ENCODE measurements around the gene SORCS3.

Gene SORCS3

GRCh38 chr10:104643303-104643663 is 2.2 kb downstream of the SORCS3 start:
- no peak for DNase-seq (ENCODE audit: low read depth in 3 of 3)

- no peak for DNase-seq (ENCODE audit: low read depth in 3 of 3)
Observed at GRCh38 chr10:104646146-104646545, 5.1 kb downstream of the SORCS3 start.

GRCh38 chr10:104648421-104648820 is 7.3 kb downstream of the SORCS3 start:
- DNase-seq (ENCODE audit: low read depth in 3 of 3), result no peak

GRCh38 chr10:104650072-104650471 is 9.0 kb downstream of the SORCS3 start:
- no peak for DNase-seq (ENCODE audit: low read depth in 3 of 3)

GRCh38 chr10:104650635-104651331 is 9.7 kb downstream of the SORCS3 start:
- no peak for DNase-seq (ENCODE audit: low read depth in 3 of 3)

GRCh38 chr10:104657036-104657435 is 15.9 kb downstream of the SORCS3 start:
- no peak for DNase-seq (ENCODE audit: low read depth in 3 of 3)

- no peak for DNase-seq (ENCODE audit: low read depth in 3 of 3)
Observed at GRCh38 chr10:104657457-104657856, 16.4 kb downstream of the SORCS3 start.

GRCh38 chr10:104658067-104658466 is 17.0 kb downstream of the SORCS3 start:
- no peak for DNase-seq (ENCODE audit: low read depth in 3 of 3)

- no peak for DNase-seq (ENCODE audit: low read depth in 3 of 3)
Observed at GRCh38 chr10:104659809-104660208, 18.7 kb downstream of the SORCS3 start.

GRCh38 chr10:104663076-104663475 is 22.0 kb downstream of the SORCS3 start:
- DNase-seq (ENCODE audit: low read depth in 3 of 3), result no peak

- no peak for DNase-seq (ENCODE audit: low read depth in 3 of 3)
Observed at GRCh38 chr10:104663563-104663962, 22.5 kb downstream of the SORCS3 start.

GRCh38 chr10:104664205-104664604 is 23.1 kb downstream of the SORCS3 start:
- no peak for DNase-seq (ENCODE audit: low read depth in 3 of 3)

- no peak for DNase-seq (ENCODE audit: low read depth in 3 of 3)
Observed at GRCh38 chr10:104665174-104665573, 24.1 kb downstream of the SORCS3 start.

- DNase-seq (ENCODE audit: low read depth in 3 of 3), result no peak
Observed at GRCh38 chr10:104666106-104666505, 25.0 kb downstream of the SORCS3 start.

GRCh38 chr10:104676874-104677273 is 35.8 kb downstream of the SORCS3 start:
- DNase-seq (ENCODE audit: low read depth in 3 of 3), result no peak

- no peak for DNase-seq (ENCODE audit: low read depth in 3 of 3)
Observed at GRCh38 chr10:104678658-104679057, 37.6 kb downstream of the SORCS3 start.

GRCh38 chr10:104680467-104681401 is 39.6 kb downstream of the SORCS3 start:
- DNase-seq (ENCODE audit: low read depth in 3 of 3), result no peak

GRCh38 chr10:104681485-104681884 is 40.4 kb downstream of the SORCS3 start:
- DNase-seq (ENCODE audit: low read depth in 3 of 3), result no peak

GRCh38 chr10:104683567-104683966 is 42.5 kb downstream of the SORCS3 start:
- DNase-seq (ENCODE audit: low read depth in 3 of 3), result no peak

- DNase-seq (ENCODE audit: low read depth in 3 of 3), result no peak
Observed at GRCh38 chr10:104686829-104687228, 45.7 kb downstream of the SORCS3 start.

GRCh38 chr10:104688251-104689042 is 47.4 kb downstream of the SORCS3 start:
- DNase-seq (ENCODE audit: low read depth in 3 of 3), result no peak

- DNase-seq (ENCODE audit: low read depth in 3 of 3), result no peak
Observed at GRCh38 chr10:104689105-104689504, 48.0 kb downstream of the SORCS3 start.
